GM19395 (cell line): ENCODE measurements around the gene SKIC8.

Experiments
- ATAC-seq: cut with Tn5 transposase; IDR thresholded peaks from one replicate; pipeline ENCODE4 v1.9.1; 2021; ENCODE audit warnings: mild to moderate bottlenecking, moderate library complexity; ENCODE audit not compliant: unreplicated experiment

SKIC8 gene

DNA sequence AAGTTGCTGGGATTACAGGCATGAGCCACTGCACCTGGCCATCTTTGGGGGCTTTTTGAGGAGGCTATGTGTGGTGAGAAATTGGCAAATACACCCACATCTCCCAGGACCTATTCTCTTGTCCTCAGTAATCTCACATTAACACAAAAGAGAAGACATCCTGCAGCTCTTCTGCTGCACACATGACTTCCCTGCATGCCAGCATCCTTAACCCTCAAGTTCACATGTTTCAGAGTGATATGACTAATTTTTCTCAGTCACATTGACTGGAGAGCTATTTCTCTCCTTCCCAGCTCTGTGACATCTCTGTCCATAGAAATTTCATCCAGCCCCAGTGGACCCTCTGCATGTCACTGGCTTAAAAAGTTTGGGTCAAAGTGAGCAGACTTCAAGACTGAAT, 1.9 kb upstream of the SKIC8 start:
- ATAC-seq, result no peak

DNA sequence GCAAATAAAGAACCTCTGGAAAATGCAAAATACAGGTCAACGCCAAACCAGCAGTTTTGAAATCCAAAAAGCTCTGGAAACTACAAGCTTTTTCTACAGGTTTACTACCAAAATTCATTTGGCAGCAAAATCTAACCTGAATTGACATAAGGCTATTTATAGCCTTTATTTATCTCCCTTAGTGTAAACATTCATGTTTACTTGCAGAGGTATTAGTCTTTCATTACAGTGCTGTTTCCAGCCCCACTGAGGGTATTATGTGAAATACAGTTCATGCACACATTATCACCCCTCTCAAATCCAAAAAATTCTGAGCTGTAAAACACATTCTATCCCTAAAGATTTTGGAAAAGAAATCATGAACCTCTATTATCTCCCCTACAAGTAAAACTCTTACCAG, 7.2 kb downstream of the SKIC8 start:
- ATAC-seq, result no peak

DNA sequence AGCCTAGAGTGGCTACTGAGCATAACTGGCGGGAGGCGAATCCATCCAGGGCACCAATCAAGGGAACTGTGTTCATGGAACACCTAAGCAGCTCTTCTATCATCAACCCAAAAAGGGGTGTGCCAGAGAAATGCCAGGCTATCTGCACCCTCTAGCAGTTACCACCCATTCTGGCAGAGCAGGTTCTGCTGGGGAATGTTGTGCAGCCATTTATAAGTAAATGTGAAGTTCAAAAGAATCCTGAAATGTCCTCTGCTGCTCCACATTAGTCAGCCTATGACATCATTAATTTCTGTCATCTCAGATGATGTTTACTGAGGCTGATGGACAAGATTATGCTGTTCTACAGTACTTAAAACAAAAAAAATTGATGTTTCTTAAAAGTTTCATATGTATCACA, 7.7 kb downstream of the SKIC8 start:
- no peak for ATAC-seq

DNA sequence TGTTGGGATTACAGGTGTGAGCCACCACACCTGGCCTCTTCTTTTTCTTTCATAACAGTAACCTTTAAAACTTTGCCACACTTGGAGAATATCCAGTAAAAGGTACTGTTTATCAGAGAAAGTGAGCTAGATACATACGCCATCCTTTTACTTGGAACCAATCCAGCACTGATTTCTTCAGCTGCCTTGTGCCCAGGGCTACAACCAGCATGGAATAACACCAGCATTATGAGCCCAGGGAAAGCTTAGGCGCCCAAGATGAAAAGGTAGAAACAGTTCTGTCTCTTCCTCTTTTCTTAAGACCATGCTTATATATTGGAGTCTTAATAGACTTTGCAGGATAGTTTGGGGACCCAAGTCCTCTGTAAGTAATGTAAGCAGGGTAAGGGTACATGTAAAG, 8.4 kb downstream of the SKIC8 start:
- no peak for ATAC-seq

DNA sequence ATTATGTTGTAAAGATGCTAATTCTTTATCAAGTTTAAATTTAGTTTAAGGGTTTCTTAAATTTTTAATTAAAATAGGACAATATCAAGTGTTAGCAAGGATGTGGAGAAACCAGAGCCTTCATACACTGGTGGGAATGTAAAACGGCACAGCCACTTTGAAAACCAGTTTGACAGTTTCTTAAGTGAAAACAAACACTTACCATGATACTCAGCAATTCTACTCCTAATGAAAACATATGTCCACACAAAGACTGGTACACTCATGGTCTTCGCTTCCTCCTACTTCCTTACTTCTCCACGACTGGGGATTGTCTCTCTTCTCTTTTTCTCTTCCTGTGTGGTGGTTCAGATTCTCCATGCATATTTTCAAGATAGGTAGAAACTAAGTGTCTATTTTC, 9.2 kb downstream of the SKIC8 start:
- no peak for ATAC-seq

DNA sequence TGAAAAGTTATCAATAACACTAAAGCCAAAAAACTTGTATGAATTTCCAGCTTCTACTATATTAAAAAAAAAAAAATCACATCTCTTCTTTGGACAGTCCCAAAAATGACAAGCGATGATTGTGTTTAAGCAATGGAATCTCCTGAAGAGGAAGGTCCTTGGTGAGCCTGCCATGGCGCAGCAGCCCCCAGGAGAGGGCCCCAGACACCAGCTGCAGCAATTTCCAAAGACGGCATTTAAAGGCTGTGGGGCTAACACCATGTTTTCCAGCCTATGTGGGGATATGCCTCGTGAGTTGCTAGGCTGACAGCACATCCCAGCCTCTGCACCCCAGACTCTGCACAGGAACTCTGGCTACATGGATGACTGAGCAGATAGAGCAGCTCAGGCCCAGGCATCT, 14.7 kb downstream of the SKIC8 start:
- no peak for ATAC-seq

DNA sequence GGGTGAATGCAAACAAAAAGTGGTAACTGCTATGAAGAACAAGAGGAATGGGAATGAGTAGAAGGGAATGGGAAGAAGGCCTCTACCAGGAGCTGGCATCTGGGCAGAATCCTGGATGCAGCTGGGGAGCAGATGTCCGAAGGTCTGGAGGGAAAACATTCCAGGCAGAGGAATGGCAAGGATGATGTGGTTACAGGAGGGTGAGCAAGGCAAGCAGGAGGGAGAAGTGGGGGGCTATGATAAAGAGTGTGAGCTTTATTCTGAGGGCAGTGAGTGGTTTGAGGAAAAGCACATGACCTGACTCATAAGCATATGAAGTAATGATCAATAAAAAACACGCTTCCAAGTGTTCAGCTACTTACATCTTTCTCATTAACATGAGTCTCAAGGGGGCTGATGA, 17.1 kb downstream of the SKIC8 start:
- ATAC-seq, result no peak

DNA sequence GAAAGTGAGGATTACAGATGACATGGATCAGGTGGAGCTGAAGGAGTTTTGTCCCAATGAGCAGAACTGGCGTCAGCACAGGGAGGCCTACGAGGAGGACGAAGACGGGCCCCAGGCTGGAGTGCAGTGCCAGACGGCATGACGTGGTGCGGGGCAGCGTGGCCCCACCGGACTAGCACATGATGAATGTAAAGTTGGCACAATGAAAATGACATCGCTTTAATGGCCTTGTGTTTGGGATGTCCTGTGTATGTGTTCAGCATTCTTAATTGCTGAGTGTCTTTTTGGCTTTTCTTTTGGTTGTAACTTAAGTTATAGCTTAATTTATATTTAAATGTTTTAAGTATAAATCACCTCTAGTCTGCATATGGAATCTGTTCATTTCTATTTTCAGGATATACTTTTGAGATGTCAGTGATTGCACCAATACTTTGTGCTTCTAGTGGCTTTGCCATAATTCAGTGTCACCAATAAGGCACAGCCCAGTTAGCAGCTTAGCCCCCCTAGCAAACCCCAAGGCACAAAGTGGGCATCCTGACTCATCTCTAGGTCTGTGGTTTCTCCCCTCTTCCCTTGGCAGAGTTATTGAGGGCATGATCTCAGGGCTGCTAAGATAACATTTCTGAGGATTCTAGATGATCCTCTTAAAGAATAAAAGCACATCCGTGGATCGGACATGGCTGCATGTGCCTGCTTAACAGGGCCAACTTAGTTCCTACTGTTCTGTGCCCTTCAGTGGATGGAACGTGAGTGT, 18.9 kb downstream of the SKIC8 start:
- no peak for ATAC-seq

DNA sequence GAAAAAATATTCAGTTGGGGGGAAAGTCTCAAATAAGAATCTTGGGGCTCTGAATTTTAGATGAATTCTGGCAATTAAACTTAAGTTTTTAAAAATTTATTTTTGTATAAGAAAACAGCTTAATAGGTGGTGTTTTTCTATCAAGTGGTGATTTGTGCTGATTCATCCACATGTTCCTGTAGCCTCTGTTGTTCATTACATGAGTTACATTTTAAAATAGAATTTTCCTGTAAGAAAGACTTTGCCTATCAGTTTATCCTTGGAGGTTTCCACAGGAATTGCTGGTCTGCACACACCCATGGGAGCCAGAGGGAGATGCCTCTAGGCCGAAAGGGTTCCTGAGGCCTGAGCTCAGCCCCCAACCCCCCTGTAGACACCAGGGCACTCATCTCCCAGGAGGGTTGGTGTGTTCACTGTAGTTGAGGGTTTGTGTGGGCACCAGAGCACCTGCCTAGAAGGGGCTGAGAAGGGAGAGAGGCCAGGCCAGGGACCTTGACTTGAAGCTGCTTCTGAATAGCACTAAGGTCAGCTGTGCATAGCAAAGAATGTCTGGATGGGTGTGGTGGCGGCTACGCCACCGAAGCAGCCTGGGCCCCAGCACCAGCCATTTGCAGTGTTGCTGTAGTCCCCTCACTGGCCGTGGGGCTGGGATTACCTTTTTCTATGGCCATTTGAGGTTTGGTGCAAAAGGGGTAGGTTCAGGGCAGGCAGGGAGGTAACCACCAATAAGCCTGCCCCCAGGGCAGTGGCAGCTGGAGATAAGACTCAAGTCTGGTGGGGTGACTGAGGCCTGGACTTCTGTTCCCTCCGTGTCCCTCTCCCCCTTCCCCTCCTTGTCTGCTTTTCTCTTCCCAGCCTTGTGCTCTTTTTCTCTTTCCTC, 23.1 kb downstream of the SKIC8 start:
- ATAC-seq, result no peak

DNA sequence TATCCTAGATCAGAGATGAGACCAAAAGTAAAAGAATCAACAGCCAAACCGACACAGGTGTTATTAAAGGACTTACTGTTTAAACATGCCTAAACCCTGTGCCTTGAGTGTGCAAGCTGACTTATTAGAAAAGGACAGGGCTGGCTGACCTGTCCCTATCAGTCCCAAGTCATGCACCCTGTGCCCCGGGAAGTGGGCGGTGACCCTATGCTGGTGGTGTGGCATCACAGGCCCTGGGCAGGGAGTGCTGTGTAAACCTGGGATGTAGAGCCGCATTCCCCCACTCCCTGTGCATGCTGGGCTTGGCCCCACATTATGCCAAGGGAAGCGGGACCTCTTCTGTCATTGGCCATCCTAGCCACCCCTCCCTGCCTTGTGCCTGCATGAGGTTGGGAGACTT, 24.4 kb downstream of the SKIC8 start:
- ATAC-seq, result no peak

DNA sequence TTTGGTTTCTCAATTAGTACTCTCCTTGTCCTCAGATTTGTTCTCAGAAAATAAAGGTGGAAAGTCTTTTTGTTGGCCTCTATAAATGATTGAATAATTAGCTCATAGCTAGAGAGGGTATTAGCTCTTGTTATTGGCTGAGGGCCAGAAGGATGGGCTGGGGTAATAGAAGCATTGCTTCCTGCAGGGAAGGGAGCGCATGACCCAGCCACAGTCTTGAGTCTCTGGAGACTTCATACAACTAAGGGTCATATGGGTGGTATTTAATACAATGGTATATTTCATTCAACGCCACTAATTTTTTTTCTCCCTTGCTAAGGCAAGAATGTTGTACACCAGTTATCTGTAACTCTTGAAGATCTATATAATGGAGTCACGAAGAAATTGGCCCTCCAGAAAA, 26.6 kb downstream of the SKIC8 start:
- ATAC-seq, result no peak

DNA sequence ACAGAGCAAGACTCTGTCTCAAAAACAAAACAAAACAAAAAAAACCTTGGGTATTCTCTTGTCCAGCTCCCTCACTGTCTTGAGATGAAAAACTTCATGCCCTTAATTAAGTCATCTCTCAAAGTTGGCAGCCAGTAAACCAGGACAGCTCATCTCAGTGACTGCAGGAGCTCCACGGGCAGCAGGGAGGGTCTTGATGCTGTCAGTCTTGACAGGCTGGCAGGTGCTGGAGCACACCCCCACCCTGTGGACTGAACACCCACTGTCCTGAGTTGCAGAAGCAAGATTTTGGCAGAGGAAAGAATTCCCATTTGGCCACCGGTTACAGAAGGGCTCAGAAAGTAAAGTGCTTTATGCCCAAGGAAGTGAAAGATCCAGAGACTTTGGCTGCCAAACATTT, 27.1 kb downstream of the SKIC8 start:
- no peak for ATAC-seq

DNA sequence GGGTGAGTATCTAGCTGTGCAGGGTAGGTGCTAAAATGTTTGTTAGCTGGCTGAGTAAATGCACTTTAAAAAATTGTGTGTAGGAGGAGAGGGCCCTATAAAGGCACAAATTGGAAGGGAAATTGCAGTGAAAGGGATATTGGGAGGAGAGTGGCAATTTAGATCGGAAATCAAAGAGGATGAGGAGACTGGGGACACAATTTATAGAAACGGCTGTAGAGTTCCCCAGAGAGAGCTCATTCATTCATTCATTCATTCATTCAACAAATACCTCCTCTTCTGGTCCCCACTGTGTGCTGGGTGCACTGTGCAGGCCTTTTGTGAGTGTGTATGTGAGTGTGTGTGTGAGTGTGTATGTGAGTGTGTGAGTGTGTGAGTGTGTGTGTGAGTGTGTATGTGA, 32.6 kb downstream of the SKIC8 start:
- ATAC-seq, result no peak

DNA sequence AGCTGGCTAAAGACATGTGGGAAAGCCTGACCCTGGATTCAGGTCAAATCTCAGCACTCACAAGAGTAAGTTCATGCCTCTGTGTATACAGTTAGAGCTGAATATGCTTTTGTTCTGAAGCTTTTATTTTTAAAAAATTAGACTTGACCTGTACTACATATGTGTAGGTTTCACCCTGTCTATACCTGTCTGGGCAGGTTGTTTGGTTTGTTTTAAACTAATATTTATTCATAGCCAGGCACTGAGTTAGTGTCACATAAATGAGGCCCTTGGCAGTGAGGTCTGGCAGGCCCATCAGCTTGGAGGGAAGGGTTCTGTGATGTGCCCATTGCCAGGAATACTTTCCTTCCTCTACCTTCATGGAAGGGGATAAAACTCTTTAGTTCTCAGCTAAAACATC, 33.2 kb downstream of the SKIC8 start:
- ATAC-seq, result no peak

DNA sequence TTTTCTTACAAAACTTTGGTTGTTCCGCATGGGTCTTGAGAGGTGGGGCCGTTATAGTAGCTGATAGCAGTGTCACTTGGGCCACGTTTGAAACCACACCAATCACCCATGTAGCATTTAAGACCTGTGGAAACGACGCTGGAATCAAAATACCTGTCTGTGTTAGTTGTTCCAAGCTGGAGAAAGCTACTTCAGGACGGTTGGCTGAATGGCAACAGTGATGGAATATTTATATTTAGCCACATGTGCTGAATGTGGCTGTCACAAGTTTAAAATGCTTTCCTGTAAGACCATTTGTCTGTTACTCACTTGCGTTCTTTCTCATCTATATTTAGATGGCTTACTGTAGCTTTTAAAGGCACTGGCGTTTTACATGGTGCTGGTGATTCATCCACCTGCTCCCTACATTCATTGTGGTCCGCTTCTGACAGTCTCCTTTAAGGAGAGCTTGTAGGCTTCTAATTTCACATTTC, 33.6 kb downstream of the SKIC8 start:
- no peak for ATAC-seq

DNA sequence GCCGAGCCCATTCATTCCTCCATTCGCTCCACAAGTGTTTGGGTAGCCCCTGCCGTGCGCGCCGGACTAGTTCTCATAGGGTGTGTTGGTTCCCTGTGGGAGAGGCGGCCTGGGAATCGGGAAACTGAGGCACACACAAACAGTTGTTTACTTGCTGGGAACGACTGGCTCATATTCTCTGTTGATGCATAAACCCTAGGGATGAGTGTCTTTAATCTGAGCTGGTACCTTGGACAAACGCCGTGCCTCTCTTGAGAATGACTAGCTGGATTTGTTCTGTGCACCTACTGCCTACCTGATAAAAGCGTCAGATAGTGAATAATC, 34.3 kb downstream of the SKIC8 start:
- no peak for ATAC-seq

DNA sequence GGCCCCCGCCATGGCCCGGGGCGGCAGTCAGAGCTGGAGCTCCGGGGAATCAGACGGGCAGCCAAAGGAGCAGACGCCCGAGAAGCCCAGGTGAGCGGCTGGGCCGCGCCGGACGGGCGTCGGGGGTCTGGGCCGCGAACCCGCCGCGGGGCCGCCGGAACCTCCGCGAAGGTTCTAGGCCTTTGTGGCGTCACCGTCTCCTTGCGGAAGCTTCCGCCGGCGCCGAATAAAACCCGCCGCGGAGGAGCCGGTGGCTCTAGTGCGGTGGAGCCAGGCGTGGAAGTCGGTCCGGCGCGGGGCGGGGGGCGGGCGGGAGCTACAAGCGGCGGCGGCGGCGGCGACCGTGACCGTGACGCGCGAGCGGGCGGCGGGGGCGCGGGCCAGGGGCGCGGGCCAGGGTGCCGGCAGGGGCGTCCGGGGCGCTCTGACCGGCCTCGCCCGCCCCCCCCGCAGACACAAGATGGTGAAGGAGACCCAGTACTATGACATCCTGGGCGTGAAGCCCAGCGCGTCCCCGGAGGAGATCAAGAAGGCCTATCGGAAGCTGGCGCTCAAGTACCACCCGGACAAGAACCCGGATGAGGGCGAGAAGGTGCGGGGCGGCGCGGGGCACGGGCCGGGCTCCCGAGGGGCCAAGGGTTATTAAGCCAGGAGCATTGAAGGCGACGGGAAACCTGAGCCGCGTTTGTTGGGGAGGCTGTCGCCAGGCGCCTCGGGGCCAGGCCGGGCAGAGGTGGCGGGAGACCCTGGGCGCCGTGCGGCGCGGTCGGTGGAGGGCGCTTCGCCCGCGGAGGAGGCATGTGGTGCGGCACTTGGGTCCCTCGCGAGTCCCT, 34.9 kb downstream of the SKIC8 start, which contains the start of gene DNAJA4:
DNAJA4 (plus strand) TSS at position 259 of the 833 bp plus-strand sequence; CDS start at position 461, 202 bp downstream.
- ATAC-seq, result no peak

DNA sequence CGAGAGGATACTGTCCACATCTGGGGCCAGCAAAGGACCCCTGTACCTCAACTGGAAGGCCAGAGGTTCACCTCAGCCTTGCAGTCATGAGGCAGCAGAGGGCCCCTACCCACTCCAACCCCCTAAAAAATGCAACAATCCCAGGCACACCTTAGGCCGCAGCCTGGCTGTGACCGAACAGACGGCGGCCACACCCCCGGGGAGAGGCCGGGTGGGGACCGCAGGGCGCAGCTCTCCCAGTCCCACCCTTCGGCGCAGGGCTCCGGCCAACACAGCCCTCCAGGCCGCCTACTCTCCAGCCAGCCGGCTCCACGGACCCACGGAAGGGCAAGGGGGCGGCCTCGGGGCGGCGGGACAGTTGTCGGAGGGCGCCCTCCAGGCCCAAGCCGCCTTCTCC, 35.5 kb downstream of the SKIC8 start:
- no peak for ATAC-seq

DNA sequence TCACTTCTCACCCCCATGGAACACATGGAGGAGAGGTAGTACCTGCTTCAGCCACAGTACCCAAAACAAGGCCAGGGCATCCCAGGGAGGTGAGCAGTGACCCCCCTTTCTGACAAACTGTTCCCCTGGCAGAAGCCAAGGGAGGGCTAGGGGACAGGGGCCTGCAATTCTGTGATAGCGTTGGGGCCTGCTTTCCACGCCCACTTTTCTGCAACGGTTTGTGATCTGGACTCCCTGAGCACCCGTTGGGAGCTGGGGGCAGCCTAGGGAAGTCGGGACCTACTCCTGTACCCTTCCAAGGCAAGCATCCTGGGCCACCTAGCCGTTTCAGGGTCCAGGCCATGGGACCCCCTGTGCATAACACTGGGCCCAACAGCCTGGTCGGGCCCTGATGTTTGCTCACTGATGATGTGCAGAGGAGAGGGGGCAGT, 36.0 kb downstream of the SKIC8 start:
- no peak for ATAC-seq

DNA sequence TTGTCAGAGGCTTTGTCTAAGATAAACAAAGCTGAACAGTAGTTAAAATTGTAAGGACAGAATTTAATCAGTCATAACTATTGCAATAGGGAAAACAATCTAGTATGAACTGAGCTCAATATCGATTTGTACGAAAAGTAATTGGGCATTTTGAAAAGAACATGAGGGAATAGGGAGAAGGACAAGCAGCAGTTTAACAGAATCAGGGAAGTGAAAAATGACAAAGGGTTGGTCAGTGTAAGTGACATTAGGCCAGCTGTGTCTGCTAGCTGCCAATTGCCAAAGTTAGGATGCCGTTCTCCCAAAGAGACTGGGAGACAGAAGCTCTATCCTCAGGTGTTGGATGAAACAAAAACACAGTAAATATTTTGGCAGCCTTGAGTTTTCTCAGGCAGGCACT, 38.3 kb downstream of the SKIC8 start:
- no peak for ATAC-seq

DNA sequence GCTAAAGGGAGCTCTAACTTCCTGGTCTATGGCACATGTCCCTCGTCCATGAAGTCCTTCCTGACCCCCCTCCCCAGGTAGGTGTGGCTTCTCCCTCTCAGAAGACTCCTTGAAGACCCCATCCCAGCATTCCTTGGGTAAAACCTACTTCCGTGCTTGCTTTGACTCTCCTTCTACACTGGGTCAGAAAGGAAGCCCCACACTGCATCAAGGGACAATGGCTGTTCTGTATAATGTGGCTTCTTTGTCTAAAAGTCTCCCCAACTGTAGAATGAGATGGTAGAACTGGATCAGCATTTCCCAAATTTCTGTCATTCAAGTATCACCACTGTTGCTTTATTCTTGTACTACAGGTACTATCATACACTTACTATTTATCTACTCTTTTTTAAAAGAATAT, 38.9 kb downstream of the SKIC8 start:
- no peak for ATAC-seq
